Trophoblast cell (in vitro differentiated cells and primary cell): ENCODE measurements around the gene LENG9.
A peak's percentile ranks its signal among the peaks of the same experiment; 100 is the strongest.

ENCODE experiments used
- DNase-seq, 2 donors: peaks; one replicate each; pipeline ENCODE4 v3.0.0-alpha.2; 2016
- H2AFZ ChIP-seq: 2 replicates; pipeline ENCODE4 v1.6.1; 2013; ENCODE audit warnings: low read length, moderate library complexity, mild to moderate bottlenecking; ENCODE audit not compliant: insufficient read depth, poor library complexity
- H2AK5ac ChIP-seq: 2 replicates; pipeline ENCODE4 v1.6.1; 2013; ENCODE audit warnings: mild to moderate bottlenecking, low read length
- H2BK120ac ChIP-seq: 2 replicates; pipeline ENCODE4 v1.6.1; 2013; ENCODE audit warnings: low read length, mild to moderate bottlenecking, moderate library complexity; ENCODE audit not compliant: insufficient read depth, poor library complexity
- H2BK12ac ChIP-seq: 2 replicates; pipeline ENCODE4 v1.6.1; 2013; ENCODE audit warnings: mild to moderate bottlenecking, low read length, moderate library complexity
- H2BK5ac ChIP-seq: 2 replicates; pipeline ENCODE4 v1.6.1; 2013; ENCODE audit warnings: low read length, low read depth, moderate library complexity, mild to moderate bottlenecking; ENCODE audit not compliant: poor library complexity
- H3K14ac ChIP-seq: 2 replicates; pipeline ENCODE4 v1.6.1; 2013; ENCODE audit warnings: mild to moderate bottlenecking, low read length
- H3K18ac ChIP-seq: 2 replicates; pipeline ENCODE4 v1.6.1; 2013; ENCODE audit warnings: mild to moderate bottlenecking, low read length
- H3K23ac ChIP-seq: 2 replicates; pipeline ENCODE4 v1.6.1; 2013; ENCODE audit warnings: low read length
- H3K27ac ChIP-seq: 2 replicates; pipeline ENCODE4 v1.5.1; 2013; ENCODE audit warnings: low read depth, mild to moderate bottlenecking, inconsistent platforms, low read length, moderate library complexity
- H3K27me3 ChIP-seq: 2 replicates; pipeline ENCODE4 v1.6.1; 2013; ENCODE audit warnings: inconsistent platforms, mild to moderate bottlenecking, low read length, moderate library complexity; ENCODE audit not compliant: insufficient read depth
- H3K36me3 ChIP-seq, 2 experiments: 1 replicate in 1 of 2; 2 replicates in 1 of 2; pipeline ENCODE4 v1.6.1; 2013; ENCODE audit warnings: low read length in 2 of 2, mild to moderate bottlenecking in 2 of 2, moderate library complexity in 1 of 2; ENCODE audit not compliant: insufficient read depth in 2 of 2, control insufficient read depth in 1 of 2
- H3K4ac ChIP-seq: 2 replicates; pipeline ENCODE4 v1.6.1; 2013; ENCODE audit warnings: low read depth, mild to moderate bottlenecking, low read length, moderate library complexity
- H3K4me1 ChIP-seq, 2 experiments: 1 replicate in 1 of 2; 2 replicates in 1 of 2; pipeline ENCODE4 v1.6.1; 2013; ENCODE audit warnings: low read length in 2 of 2, mild to moderate bottlenecking in 2 of 2, moderate library complexity in 1 of 2; ENCODE audit not compliant: insufficient read depth in 2 of 2, control insufficient read depth in 1 of 2
- H3K4me2 ChIP-seq: 2 replicates; pipeline ENCODE4 v1.6.1; 2013; ENCODE audit warnings: inconsistent platforms, mild to moderate bottlenecking, low read length, moderate library complexity
- H3K4me3 ChIP-seq: 2 replicates; pipeline ENCODE4 v1.5.1; 2013; ENCODE audit warnings: mild to moderate bottlenecking, low read depth, low read length, inconsistent platforms
- H3K79me1 ChIP-seq: one replicate; pipeline ENCODE4 v1.6.1; 2013; ENCODE audit warnings: low read length
- H3K79me2 ChIP-seq: 2 replicates; pipeline ENCODE4 v1.6.1; 2013; ENCODE audit warnings: low read length, mild to moderate bottlenecking; ENCODE audit not compliant: control insufficient read depth, insufficient read depth, poor library complexity
- H3K9ac ChIP-seq: 2 replicates; pipeline ENCODE4 v1.6.1; 2013; ENCODE audit warnings: mild to moderate bottlenecking, low read length
- H3K9me3 ChIP-seq: 2 replicates; pipeline ENCODE4 v1.6.1; 2013; ENCODE audit warnings: low read depth, mild to moderate bottlenecking, control low read depth, inconsistent platforms, low read length; ENCODE audit not compliant: insufficient read depth
- H4K12ac ChIP-seq: 2 replicates; pipeline ENCODE4 v1.6.1; 2013; ENCODE audit warnings: low read depth, mild to moderate bottlenecking, low read length, moderate library complexity
- H4K8ac ChIP-seq: 2 replicates; pipeline ENCODE4 v1.6.1; 2013; ENCODE audit warnings: low read depth, mild to moderate bottlenecking, low read length, moderate library complexity
- H4K91ac ChIP-seq: one replicate; pipeline ENCODE4 v1.6.1; 2013; ENCODE audit warnings: low read depth, mild to moderate bottlenecking, low read length, moderate library complexity
- WGBS: extraction: QIAGEN DNeasy Blood & Tissue Kit; methylation state at CpG from one replicate; pipeline ENCODE4 v1.1.7; 2013; ENCODE audit warnings: missing lambda C conversion rate; ENCODE audit not compliant: insufficient read length, insufficient coverage; ENCODE audit errors: extremely low coverage; 5-methylcytosine and 5-hydroxymethylcytosine counted together

LENG9 gene

GRCh38 chr19:54480051-54480450 lies 16.5 kb upstream of the LENG9 start:
- H3K4me2 ChIP-seq = no peak overlapping the region
- no peak overlapping the region for H3K9ac ChIP-seq
- H2BK120ac ChIP-seq = no peak overlapping the region
- H3K27me3 ChIP-seq = no peaks in the 10 kb centered on the region
- H4K8ac ChIP-seq = no peak overlapping the region
- H3K9me3 ChIP-seq = peaks cover 4% of the 10 kb centered on the region
- no peak overlapping the region for H3K23ac ChIP-seq
- H3K4me3 ChIP-seq = no peak overlapping the region
- no peak overlapping the region for H2BK12ac ChIP-seq
- 100% methylated on average over 1 of the region's 2 CpGs for WGBS
- H4K12ac ChIP-seq = no peak overlapping the region
- no peak overlapping the region for H3K4ac ChIP-seq
- H3K4me1 ChIP-seq = no peaks in the 10 kb centered on the region
- no peak overlapping the region for H3K18ac ChIP-seq
- no peak for DNase-seq
- H3K36me3 ChIP-seq = no peaks in the 10 kb centered on the region
- no peaks in the 10 kb centered on the region for H3K79me2 ChIP-seq
- H4K91ac ChIP-seq = no peak overlapping the region
- H3K79me1 ChIP-seq = no peaks in the 10 kb centered on the region
- no peak overlapping the region for H2BK5ac ChIP-seq
- no peak overlapping the region for H2AFZ ChIP-seq
- H3K14ac ChIP-seq = no peak overlapping the region
- no peak overlapping the region for H2AK5ac ChIP-seq
- no peak overlapping the region for H3K27ac ChIP-seq

DNA sequence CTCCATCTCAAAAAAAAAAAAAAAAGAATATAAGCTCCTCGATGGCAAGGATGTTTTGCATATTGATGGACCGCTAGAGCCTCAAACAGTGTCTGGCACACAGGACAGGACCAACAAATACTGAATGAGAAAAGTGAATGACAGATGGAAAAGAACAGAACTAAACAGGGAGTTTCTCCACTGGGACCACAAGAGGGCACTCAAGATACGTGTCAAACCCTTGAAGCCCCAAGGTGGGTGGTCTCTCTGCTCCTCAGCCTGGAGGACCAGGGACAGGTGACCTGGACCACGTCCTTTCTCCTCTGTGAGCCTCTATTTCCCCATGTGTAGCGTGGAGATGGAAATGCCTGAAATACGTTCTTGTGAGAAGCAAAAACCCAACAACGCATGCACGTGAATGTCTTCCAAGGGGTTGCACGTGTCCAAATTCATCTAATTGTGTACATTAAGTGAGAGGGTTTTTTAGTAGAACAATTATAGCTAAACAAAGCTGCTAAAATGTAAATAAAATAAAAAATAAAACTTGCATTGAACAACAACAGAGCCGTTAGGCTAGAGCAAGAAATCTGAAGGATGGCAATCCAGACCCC lies 15.2 kb upstream of the LENG9 start:
- Histone ChIP-seq H2AFZ (no peak overlapping the region), H3K9ac (no peak overlapping the region), H2BK120ac (no peak overlapping the region), H3K27me3 (no peaks in the 10 kb centered on the region), H3K4me3 (no peak overlapping the region), H4K91ac (no peak overlapping the region), H3K4ac (no peak overlapping the region), H4K8ac (no peak overlapping the region), H3K36me3 (no peaks in the 10 kb centered on the region), H2AK5ac (no peak overlapping the region), H3K18ac (no peak overlapping the region), H3K27ac (no peak overlapping the region), H3K14ac (no peak overlapping the region), H3K79me1 (no peaks in the 10 kb centered on the region), H3K79me2 (no peaks in the 10 kb centered on the region), H2BK12ac (no peak overlapping the region), H3K9me3 (no peaks in the 10 kb centered on the region), H3K4me2 (no peak overlapping the region), H3K4me1 (peaks cover 0 to 3% of the 10 kb centered on the region in 2 experiments), H2BK5ac (no peak overlapping the region), H3K23ac (no peak overlapping the region), H4K12ac (no peak overlapping the region)
- peak in 1 of 2 donors; percentile 78 for DNase-seq
- no CpG with 5 or more reads among the region's 10 CpGs for WGBS

DNA sequence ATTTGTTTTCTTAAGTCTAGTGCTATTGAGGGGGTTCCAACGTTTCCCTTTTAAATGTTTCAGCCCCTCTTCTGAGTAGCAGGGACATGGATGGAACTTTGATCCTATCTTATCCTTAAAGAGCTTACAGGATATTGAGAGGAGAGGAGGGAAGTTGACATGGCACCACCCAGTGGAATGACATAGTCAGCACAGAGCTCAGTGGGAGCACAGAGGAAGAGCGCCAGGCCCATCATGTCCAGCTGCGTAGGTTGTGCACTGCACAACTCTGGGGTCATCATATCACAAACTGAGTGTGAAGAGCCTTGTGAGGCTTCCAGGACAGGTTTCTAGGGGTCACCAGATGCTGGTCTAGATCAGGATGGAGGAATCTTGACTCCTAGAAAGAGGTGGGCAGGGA lies 14.1 kb upstream of the LENG9 start:
- no peaks in the 10 kb centered on the region for H3K36me3 ChIP-seq
- H3K79me1 ChIP-seq = peaks cover 5% of the 10 kb centered on the region
- no peaks in the 10 kb centered on the region for H3K27me3 ChIP-seq
- no peak overlapping the region for H3K4me3 ChIP-seq
- H4K91ac ChIP-seq = no peak overlapping the region
- H2AFZ ChIP-seq = no peak overlapping the region
- WGBS = no CpG with 5 or more reads among the region's 3 CpGs
- H3K14ac ChIP-seq = no peak overlapping the region
- no peak overlapping the region for H2BK120ac ChIP-seq
- H3K9ac ChIP-seq = no peak overlapping the region
- H3K23ac ChIP-seq = no peak overlapping the region
- H3K79me2 ChIP-seq = no peaks in the 10 kb centered on the region
- H2BK12ac ChIP-seq = no peak overlapping the region
- no peak overlapping the region for H4K12ac ChIP-seq
- no peak overlapping the region for H2BK5ac ChIP-seq
- no peak overlapping the region for H3K27ac ChIP-seq
- no peaks in the 10 kb centered on the region for H3K9me3 ChIP-seq
- peaks cover 4 to 11% of the 10 kb centered on the region in 2 experiments for H3K4me1 ChIP-seq
- DNase-seq = no peak
- H2AK5ac ChIP-seq = no peak overlapping the region
- H3K4ac ChIP-seq = no peak overlapping the region
- H3K4me2 ChIP-seq = no peak overlapping the region
- H3K18ac ChIP-seq = no peak overlapping the region
- H4K8ac ChIP-seq = no peak overlapping the region

DNA sequence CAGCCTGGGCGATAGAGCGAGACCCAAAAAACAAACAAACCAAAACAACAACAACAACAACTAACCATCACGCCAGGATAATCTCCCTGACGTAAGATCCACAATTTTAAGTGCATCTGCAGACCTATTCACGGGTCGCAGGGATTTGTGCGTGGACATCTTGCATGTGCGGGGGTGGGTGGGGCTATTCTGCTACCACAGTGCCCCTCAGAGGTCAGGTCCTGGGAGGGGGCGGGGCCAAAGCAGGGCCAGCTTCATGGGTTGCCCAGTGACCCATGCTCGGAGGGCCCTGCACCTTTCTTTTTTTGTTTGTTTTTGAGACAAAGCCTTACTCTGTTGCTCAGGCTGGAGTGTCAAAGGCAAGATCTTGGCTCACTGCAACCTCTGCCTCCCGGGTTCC lies 12.1 kb upstream of the LENG9 start:
- Histone ChIP-seq H2AK5ac (no peak overlapping the region), H3K4me1 (peaks cover 12 to 18% of the 10 kb centered on the region in 2 experiments), H3K4ac (no peak overlapping the region), H3K9me3 (no peaks in the 10 kb centered on the region), H3K23ac (no peak overlapping the region), H3K27me3 (peaks cover 7% of the 10 kb centered on the region), H2BK12ac (no peak overlapping the region), H3K27ac (no peak overlapping the region), H4K8ac (no peak overlapping the region), H3K79me1 (peaks cover 5% of the 10 kb centered on the region), H3K14ac (no peak overlapping the region), H3K36me3 (no peaks in the 10 kb centered on the region), H3K18ac (no peak overlapping the region), H2AFZ (no peak overlapping the region), H2BK120ac (no peak overlapping the region), H3K9ac (no peak overlapping the region), H4K91ac (no peak overlapping the region), H3K4me3 (no peak overlapping the region), H4K12ac (no peak overlapping the region), H2BK5ac (no peak overlapping the region), H3K79me2 (no peaks in the 10 kb centered on the region), H3K4me2 (no peak overlapping the region)
- WGBS = no CpG with 5 or more reads among the region's 11 CpGs
- no peak for DNase-seq
